HepG2 (cell line): ENCODE measurements around the gene LZTR1. TPM values are rescaled to one million over a fixed set of nuclear protein-coding genes. Genes with fewer than 3 reads are reported as not detected.
A peak's percentile ranks its signal among the peaks of the same experiment; 100 is the strongest.

Experiments
- CCDC6 ChIP-seq: sonication (generic); formaldehyde crosslinking; IDR thresholded peaks from 2 replicates; pipeline ENCODE4 v1.8.1; 2022; ENCODE audit warnings: mild to moderate bottlenecking, missing genetic modification reagents, moderate library complexity
- GPN1 ChIP-seq: sonication (generic); formaldehyde crosslinking; IDR thresholded peaks from 2 replicates; pipeline ENCODE4 v1.5.1; 2020; ENCODE audit warnings: missing genetic modification reagents, borderline replicate concordance
- HCFC1 ChIP-seq: fragments of 150-350 bp; IDR thresholded peaks from 2 replicates; pipeline ENCODE4 v1.6.1; 2014; ENCODE audit warnings: low read depth, low read length
- JUN ChIP-seq: sonication (generic); formaldehyde crosslinking; IDR thresholded peaks from 2 replicates; pipeline ENCODE4 v1.4.0; 2020; ENCODE audit warnings: mild to moderate bottlenecking, missing genetic modification reagents
- KDM2A ChIP-seq: sonication (generic); formaldehyde crosslinking; IDR thresholded peaks from 2 replicates; pipeline ENCODE4 v1.4.0; 2020; ENCODE audit warnings: low read depth, missing genetic modification reagents, borderline replicate concordance
- ONECUT2 ChIP-seq: sonication (generic); formaldehyde crosslinking; IDR thresholded peaks from 2 replicates; pipeline ENCODE4 v1.4.0; 2020; ENCODE audit warnings: missing genetic modification reagents
- PPARG ChIP-seq: conservative IDR thresholded peaks from 2 replicates; pipeline ENCODE4 v1.6.1; 2016; ENCODE audit warnings: missing biosample characterization, missing genetic modification reagents
- PRMT3 ChIP-seq: sonication (generic); formaldehyde crosslinking; IDR thresholded peaks from 2 replicates; pipeline ENCODE4 v1.8.1; 2022; ENCODE audit warnings: low read depth, mild to moderate bottlenecking, moderate library complexity, missing genetic modification reagents, borderline replicate concordance
- TAF1 ChIP-seq: sonication (generic); formaldehyde crosslinking; IDR thresholded peaks from 2 replicates; pipeline ENCODE4 v1.4.0; 2020; ENCODE audit warnings: missing genetic modification reagents
- ZFX ChIP-seq: sonication (generic); formaldehyde crosslinking; IDR thresholded peaks from 2 replicates; pipeline ENCODE4 v1.4.0; 2020; ENCODE audit warnings: mild to moderate bottlenecking, low read depth, missing genetic modification reagents, moderate library complexity
- ZNF180 ChIP-seq: sonication (generic); formaldehyde crosslinking; IDR thresholded peaks from 2 replicates; pipeline ENCODE4 v1.4.0; 2020; ENCODE audit warnings: low read depth, missing genetic modification reagents, borderline replicate concordance
- ZNF256 ChIP-seq: sonication (generic); formaldehyde crosslinking; conservative IDR thresholded peaks from 2 replicates; pipeline ENCODE4 v1.4.0; 2020; ENCODE audit warnings: missing genetic modification reagents
- ZNF326 ChIP-seq: sonication (generic); formaldehyde crosslinking; IDR thresholded peaks from 2 replicates; pipeline ENCODE4 v1.4.0; 2020; ENCODE audit warnings: missing genetic modification reagents, borderline replicate concordance
- ZNF446 ChIP-seq: sonication (generic); formaldehyde crosslinking; IDR thresholded peaks from 2 replicates; pipeline ENCODE4 v1.5.0; 2020; ENCODE audit warnings: mild to moderate bottlenecking, missing genetic modification reagents
- ZNF567 ChIP-seq: sonication (generic); formaldehyde crosslinking; IDR thresholded peaks from 2 replicates; pipeline ENCODE4 v1.8.1; 2023; ENCODE audit warnings: mild to moderate bottlenecking, missing genetic modification reagents, borderline replicate concordance
- ZNF7 ChIP-seq: IDR thresholded peaks from 2 replicates; pipeline ENCODE4 v1.6.1; 2016; ENCODE audit warnings: missing biosample characterization, missing genetic modification reagents
- ZNF768 ChIP-seq: sonication (generic); formaldehyde crosslinking; IDR thresholded peaks from 2 replicates; pipeline ENCODE4 v1.4.0; 2020; ENCODE audit warnings: missing genetic modification reagents
- ZNF850 ChIP-seq: sonication (generic); formaldehyde crosslinking; conservative IDR thresholded peaks from 2 replicates; pipeline ENCODE4 v1.9.0; 2021; ENCODE audit warnings: mild to moderate bottlenecking, missing genetic modification reagents
- polyA plus RNA-seq, 8 experiments: library from polyadenylated mRNA; depleted of rRNA in 3 of 8; stranded (reverse) in 7 of 8; unstranded in 1 of 8; fragments of >200 nt; fragmentation: Illumina TruSeq in 4 of 8; extraction: Trizol in 4 of 8; gene quantifications; 2 replicates each; pipeline versions ENCODE4 v1.2.1 to v1.2.3, GENCODE V29; 2011 to 2016; ENCODE audit warnings: low read depth in 4 of 8, missing spikeins in 1 of 8, mixed read lengths in 1 of 8; ENCODE audit not compliant: insufficient read depth in 1 of 8
- total RNA-seq, 5 experiments: library from RNA; depleted of rRNA; stranded (reverse); fragments of >200 nt; fragmentation: Illumina TruSeq; extraction: Trizol; gene quantifications; 2 replicates each; pipeline ENCODE4 v1.2.3, GENCODE V29; 2016; ENCODE audit warnings: low read depth in 1 of 5
- TF ChIP-seq, protein P1 (sequence below): sonication (generic); formaldehyde crosslinking; IDR thresholded peaks from 2 replicates; pipeline ENCODE4 v1.4.0; 2020; ENCODE audit warnings: missing genetic modification reagents
- TF ChIP-seq, protein P2 (sequence below): sonication (generic); formaldehyde crosslinking; IDR thresholded peaks from 2 replicates; pipeline ENCODE4 v1.4.0; 2020; ENCODE audit warnings: mild to moderate bottlenecking, missing genetic modification reagents
- TF ChIP-seq, protein P3 (sequence below): sonication (generic); formaldehyde crosslinking; IDR thresholded peaks from 2 replicates; pipeline ENCODE4 v1.9.0; 2022; ENCODE audit warnings: missing genetic modification reagents, mild to moderate bottlenecking, borderline replicate concordance
- TF ChIP-seq, protein P4 (sequence below): sonication (generic); formaldehyde crosslinking; IDR thresholded peaks from 2 replicates; pipeline ENCODE4 v1.4.0; 2020; ENCODE audit warnings: missing genetic modification reagents

LZTR1 gene
- total and polyA plus RNA-seq, 2 of the 13 experiments (the other 11 are each of a cell fraction or from before 2014, with no cell fraction given), result 21.8 to 22.4 TPM

DNA sequence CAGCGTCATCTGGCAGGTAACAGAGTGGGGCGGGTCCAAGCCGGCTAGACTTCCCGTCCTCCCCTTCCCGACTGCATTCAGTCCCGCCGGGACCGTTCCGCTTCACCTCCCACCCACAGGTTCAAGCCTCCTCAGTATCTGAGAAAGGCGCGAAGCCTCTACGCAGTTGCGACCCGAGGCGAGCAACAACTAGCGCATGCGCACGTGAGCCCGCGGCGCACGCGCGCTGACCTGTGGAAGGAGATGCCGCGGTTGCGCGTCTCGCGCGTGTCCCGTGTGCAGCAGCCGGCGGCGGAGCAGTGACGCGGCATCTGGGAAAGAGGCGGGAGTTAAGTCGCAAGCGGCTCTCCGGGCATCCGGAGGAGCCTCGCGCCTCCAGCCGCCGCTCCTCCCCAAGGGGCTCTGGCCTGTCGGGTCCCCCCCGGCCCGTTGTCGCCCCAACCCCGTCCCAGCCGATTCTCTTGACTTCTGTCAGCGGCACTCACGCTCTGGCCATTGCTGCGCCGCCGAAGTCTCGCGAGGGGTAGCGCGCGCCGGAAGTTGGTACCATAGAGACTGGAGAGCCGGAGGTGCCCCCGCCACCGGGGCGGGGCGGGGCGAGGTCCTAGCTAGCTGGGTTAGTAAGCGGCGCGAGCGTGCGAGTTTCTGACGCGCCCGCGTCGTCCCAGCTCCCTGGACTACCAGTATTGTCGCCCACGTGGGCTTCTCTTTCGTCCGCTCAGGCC is 19.7 kb downstream of the LZTR1 start, which contains the start of gene THAP7 (continued):
- TF ChIP-seq, protein P1, sequence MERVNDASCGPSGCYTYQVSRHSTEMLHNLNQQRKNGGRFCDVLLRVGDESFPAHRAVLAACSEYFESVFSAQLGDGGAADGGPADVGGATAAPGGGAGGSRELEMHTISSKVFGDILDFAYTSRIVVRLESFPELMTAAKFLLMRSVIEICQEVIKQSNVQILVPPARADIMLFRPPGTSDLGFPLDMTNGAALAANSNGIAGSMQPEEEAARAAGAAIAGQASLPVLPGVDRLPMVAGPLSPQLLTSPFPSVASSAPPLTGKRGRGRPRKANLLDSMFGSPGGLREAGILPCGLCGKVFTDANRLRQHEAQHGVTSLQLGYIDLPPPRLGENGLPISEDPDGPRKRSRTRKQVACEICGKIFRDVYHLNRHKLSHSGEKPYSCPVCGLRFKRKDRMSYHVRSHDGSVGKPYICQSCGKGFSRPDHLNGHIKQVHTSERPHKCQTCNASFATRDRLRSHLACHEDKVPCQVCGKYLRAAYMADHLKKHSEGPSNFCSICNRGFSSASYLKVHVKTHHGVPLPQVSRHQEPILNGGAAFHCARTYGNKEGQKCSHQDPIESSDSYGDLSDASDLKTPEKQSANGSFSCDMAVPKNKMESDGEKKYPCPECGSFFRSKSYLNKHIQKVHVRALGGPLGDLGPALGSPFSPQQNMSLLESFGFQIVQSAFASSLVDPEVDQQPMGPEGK (CRISPR knock-in tag), result peak; percentile 79
- TF ChIP-seq ZFX (CRISPR knock-in tag), result peak; percentile 77
- peak; percentile 46 for TF ChIP-seq ZNF768 (CRISPR knock-in tag)
- no peak for TF ChIP-seq GPN1
- TF ChIP-seq ZNF326 (CRISPR knock-in tag), result no peak
- peak; percentile 84 for TF ChIP-seq KDM2A (CRISPR knock-in tag)
- no peak; the same call in 1 of the 2 replicates for TF ChIP-seq HCFC1
- peak; percentile 96 for TF ChIP-seq CCDC6 (CRISPR knock-in tag)
- 0 out of 2 replicates have a peak, but pooled peaks have one; percentile 62 for TF ChIP-seq ZNF850 (CRISPR knock-in tag)
- TF ChIP-seq, protein P2, sequence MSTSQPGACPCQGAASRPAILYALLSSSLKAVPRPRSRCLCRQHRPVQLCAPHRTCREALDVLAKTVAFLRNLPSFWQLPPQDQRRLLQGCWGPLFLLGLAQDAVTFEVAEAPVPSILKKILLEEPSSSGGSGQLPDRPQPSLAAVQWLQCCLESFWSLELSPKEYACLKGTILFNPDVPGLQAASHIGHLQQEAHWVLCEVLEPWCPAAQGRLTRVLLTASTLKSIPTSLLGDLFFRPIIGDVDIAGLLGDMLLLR (CRISPR knock-in tag), result peak; percentile 91
- peak; percentile 77 for TF ChIP-seq PRMT3 (CRISPR knock-in tag)
- 0 out of 2 replicates have a peak, but pooled peaks have one; percentile 6 for TF ChIP-seq ZNF180 (CRISPR knock-in tag)
- peak; percentile 25; the same call in 1 of the 2 replicates for TF ChIP-seq PPARG (CRISPR knock-in tag)
- TF ChIP-seq, protein P3, sequence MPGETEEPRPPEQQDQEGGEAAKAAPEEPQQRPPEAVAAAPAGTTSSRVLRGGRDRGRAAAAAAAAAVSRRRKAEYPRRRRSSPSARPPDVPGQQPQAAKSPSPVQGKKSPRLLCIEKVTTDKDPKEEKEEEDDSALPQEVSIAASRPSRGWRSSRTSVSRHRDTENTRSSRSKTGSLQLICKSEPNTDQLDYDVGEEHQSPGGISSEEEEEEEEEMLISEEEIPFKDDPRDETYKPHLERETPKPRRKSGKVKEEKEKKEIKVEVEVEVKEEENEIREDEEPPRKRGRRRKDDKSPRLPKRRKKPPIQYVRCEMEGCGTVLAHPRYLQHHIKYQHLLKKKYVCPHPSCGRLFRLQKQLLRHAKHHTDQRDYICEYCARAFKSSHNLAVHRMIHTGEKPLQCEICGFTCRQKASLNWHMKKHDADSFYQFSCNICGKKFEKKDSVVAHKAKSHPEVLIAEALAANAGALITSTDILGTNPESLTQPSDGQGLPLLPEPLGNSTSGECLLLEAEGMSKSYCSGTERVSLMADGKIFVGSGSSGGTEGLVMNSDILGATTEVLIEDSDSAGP (CRISPR knock-in tag), result peak; percentile 89; the same call in 1 of the 2 replicates
- TF ChIP-seq ZNF446 (CRISPR knock-in tag), result no peak
- TF ChIP-seq ZNF7 (CRISPR knock-in tag), result no peak
- no peak for TF ChIP-seq JUN (CRISPR knock-in tag)
- 0 out of 2 replicates have a peak, but pooled peaks have one; percentile 48 for TF ChIP-seq ZNF256 (CRISPR knock-in tag)
- no peak for TF ChIP-seq ZNF567 (CRISPR knock-in tag)
- TF ChIP-seq ONECUT2, result 0 out of 2 replicates have a peak, but pooled peaks have one; percentile 55
- TF ChIP-seq TAF1 (CRISPR knock-in tag), result peak; percentile 93; the same call in 1 of the 2 replicates
- TF ChIP-seq, protein P4, sequence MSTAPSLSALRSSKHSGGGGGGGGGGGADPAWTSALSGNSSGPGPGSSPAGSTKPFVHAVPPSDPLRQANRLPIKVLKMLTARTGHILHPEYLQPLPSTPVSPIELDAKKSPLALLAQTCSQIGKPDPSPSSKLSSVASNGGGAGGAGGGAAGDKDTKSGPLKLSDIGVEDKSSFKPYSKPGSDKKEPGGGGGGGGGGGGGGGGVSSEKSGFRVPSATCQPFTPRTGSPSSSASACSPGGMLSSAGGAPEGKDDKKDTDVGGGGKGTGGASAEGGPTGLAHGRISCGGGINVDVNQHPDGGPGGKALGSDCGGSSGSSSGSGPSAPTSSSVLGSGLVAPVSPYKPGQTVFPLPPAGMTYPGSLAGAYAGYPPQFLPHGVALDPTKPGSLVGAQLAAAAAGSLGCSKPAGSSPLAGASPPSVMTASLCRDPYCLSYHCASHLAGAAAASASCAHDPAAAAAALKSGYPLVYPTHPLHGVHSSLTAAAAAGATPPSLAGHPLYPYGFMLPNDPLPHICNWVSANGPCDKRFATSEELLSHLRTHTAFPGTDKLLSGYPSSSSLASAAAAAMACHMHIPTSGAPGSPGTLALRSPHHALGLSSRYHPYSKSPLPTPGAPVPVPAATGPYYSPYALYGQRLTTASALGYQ (CRISPR knock-in tag), result 0 out of 2 replicates have a peak, but pooled peaks have one; percentile 41
